RWPE2 (cell line): ENCODE data around the gene HNRNPA3.

ENCODE experiments used
- ATAC-seq: fragments of 200-7000 bp; cut with Tn5 transposase; 3 replicates; pipeline ENCODE4 v1.9.1; 2021; ENCODE audit warnings: low read depth
- DNase-seq: peaks from one replicate; pipeline ENCODE4 v3.0.0-alpha.2; 2020; ENCODE audit warnings: low spot score
- H3K27ac ChIP-seq: fragments of 450-650 bp; 2 replicates; pipeline ENCODE4 v1.5.1; 2017; ENCODE audit warnings: mild to moderate bottlenecking; ENCODE audit not compliant: poor library complexity, severe bottlenecking
- H3K27me3 ChIP-seq: fragments of 250-450 bp; sonication (Bioruptor Pico); 2 replicates; pipeline ENCODE4 v1.5.1; 2021; ENCODE audit warnings: mild to moderate bottlenecking, moderate library complexity; ENCODE audit not compliant: insufficient read depth, poor library complexity, severe bottlenecking
- H3K36me3 ChIP-seq: fragments of 250-450 bp; sonication (Bioruptor Pico); 2 replicates; pipeline ENCODE4 v1.5.1; 2020; ENCODE audit warnings: low read depth, mild to moderate bottlenecking, moderate library complexity
- H3K4me1 ChIP-seq: fragments of 250-450 bp; sonication (Bioruptor Pico); 2 replicates; pipeline ENCODE4 v1.5.1; 2021; ENCODE audit warnings: mild to moderate bottlenecking, moderate library complexity; ENCODE audit not compliant: insufficient read depth, poor library complexity, severe bottlenecking
- H3K4me3 ChIP-seq: fragments of 250-450 bp; sonication (Bioruptor Pico); 2 replicates; pipeline ENCODE4 v1.5.1; 2021; ENCODE audit warnings: mild to moderate bottlenecking, moderate library complexity; ENCODE audit not compliant: severe bottlenecking
- H3K9me3 ChIP-seq: fragments of 250-450 bp; sonication (Bioruptor Pico); 2 replicates; pipeline ENCODE4 v1.5.1; 2021; ENCODE audit warnings: mild to moderate bottlenecking, moderate library complexity; ENCODE audit not compliant: severe bottlenecking
- TF ChIP-seq, protein P1 (sequence below): fragments of 450-650 bp; IDR thresholded peaks from one replicate; pipeline ENCODE4 v1.5.1; 2017; ENCODE audit warnings: mild to moderate bottlenecking, moderate library complexity; ENCODE audit not compliant: poor library complexity, severe bottlenecking

HNRNPA3 gene

GRCh38 chr2:177256026-177256425, 43.4 kb downstream of the HNRNPA3 start:
- peak overlapping the region; percentile 61 for H3K27ac ChIP-seq
- H3K4me1 ChIP-seq, result peaks cover 65% of the 10 kb centered on the region
- H3K4me3 ChIP-seq, result no peak overlapping the region
- peaks cover 61% of the 10 kb centered on the region for H3K36me3 ChIP-seq
- TF ChIP-seq, protein P1, sequence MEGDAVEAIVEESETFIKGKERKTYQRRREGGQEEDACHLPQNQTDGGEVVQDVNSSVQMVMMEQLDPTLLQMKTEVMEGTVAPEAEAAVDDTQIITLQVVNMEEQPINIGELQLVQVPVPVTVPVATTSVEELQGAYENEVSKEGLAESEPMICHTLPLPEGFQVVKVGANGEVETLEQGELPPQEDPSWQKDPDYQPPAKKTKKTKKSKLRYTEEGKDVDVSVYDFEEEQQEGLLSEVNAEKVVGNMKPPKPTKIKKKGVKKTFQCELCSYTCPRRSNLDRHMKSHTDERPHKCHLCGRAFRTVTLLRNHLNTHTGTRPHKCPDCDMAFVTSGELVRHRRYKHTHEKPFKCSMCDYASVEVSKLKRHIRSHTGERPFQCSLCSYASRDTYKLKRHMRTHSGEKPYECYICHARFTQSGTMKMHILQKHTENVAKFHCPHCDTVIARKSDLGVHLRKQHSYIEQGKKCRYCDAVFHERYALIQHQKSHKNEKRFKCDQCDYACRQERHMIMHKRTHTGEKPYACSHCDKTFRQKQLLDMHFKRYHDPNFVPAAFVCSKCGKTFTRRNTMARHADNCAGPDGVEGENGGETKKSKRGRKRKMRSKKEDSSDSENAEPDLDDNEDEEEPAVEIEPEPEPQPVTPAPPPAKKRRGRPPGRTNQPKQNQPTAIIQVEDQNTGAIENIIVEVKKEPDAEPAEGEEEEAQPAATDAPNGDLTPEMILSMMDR, result no peak
- DNase-seq, result no peak
- H3K9me3 ChIP-seq, result no peaks in the 10 kb centered on the region
- ATAC-seq, result no peak
- no peaks in the 10 kb centered on the region for H3K27me3 ChIP-seq

- no peaks in the 10 kb centered on the region for H3K27me3 ChIP-seq
- TF ChIP-seq, protein P1, result no peak
- no peak for DNase-seq
- H3K4me1 ChIP-seq, result peaks cover 63% of the 10 kb centered on the region
- no peaks in the 10 kb centered on the region for H3K9me3 ChIP-seq
- no peak overlapping the region for H3K4me3 ChIP-seq
- no peak for ATAC-seq
- H3K27ac ChIP-seq, result peak overlapping the region; percentile 10
- H3K36me3 ChIP-seq, result peaks cover 55% of the 10 kb centered on the region
Observed at GRCh38 chr2:177256695-177257094, 44.1 kb downstream of the HNRNPA3 start.

DNA sequence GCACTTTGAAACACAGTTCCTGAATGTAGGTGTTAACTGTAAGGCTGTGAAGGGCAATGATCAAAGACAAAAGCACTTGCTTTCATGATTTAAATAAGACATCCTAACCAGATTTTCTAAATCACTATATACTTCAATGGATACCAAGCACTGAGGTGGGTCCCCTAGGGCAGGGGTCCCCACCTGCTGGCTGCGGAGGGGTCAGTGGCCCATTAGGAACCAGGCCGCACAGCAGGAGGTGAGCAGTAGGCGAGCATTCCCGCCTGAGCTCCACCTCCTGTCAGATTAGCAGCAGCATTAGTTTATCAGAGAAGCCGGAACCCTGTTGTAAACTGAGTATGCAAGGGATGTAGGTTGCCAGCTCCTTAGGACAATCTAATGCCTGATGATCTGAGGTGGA, 44.9 kb downstream of the HNRNPA3 start:
- TF ChIP-seq, protein P1, result no peak
- Histone ChIP-seq H3K9me3 (no peaks in the 10 kb centered on the region), H3K36me3 (peaks cover 58% of the 10 kb centered on the region), H3K4me1 (peaks cover 55% of the 10 kb centered on the region), H3K27me3 (no peaks in the 10 kb centered on the region), H3K4me3 (no peak overlapping the region), H3K27ac (peak overlapping the region; percentile 10)
- no peak for DNase-seq
- ATAC-seq, result no peak

DNA sequence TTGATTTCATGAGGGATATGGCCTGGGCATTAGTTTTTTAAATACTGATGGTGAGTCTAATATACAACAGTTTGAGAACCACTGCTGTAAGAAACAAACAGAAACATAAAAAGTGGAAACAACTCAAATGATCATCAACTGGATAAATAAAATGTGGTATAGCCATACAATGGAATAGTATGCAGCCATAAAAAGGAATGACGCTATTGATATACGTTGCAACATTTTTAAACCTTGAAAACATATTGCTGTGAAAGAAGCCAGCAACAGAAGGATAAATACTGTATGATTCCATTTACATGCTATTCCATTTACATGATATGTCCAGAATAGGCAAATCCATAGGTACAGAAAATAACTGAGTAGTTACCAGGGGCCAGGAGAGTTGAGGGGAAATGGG, 45.5 kb downstream of the HNRNPA3 start:
- no peak for ATAC-seq
- DNase-seq, result no peak
- Histone ChIP-seq H3K27me3 (no peaks in the 10 kb centered on the region), H3K9me3 (no peaks in the 10 kb centered on the region), H3K27ac (peak overlapping the region; percentile 10), H3K36me3 (peaks cover 64% of the 10 kb centered on the region), H3K4me1 (peaks cover 49% of the 10 kb centered on the region), H3K4me3 (no peak overlapping the region)
- TF ChIP-seq, protein P1, result no peak

GRCh38 chr2:177260379-177260778, 47.8 kb downstream of the HNRNPA3 start:
- H3K27ac ChIP-seq, result no peak overlapping the region
- H3K4me3 ChIP-seq, result no peak overlapping the region
- H3K4me1 ChIP-seq, result peaks cover 31% of the 10 kb centered on the region

More at GRCh38 chr2:177260379-177260778, 47.8 kb downstream of the HNRNPA3 start:
- DNase-seq (no peak), ATAC-seq (no peak)
- TF ChIP-seq, protein P1, result no peak
- Histone ChIP-seq H3K27me3 (no peaks in the 10 kb centered on the region), H3K36me3 (peaks cover 52% of the 10 kb centered on the region), H3K9me3 (no peaks in the 10 kb centered on the region)
